Mucosa of descending colon (tissue), 3 donors: ENCODE measurements around the gene MYL7. TPM values are rescaled to one million over a fixed set of nuclear protein-coding genes. Genes with fewer than 3 reads are reported as not detected.

Experiments used
- ATAC-seq: fragments of 200-7000 bp; cut with Tn5 transposase; one replicate; pipeline ENCODE4 v1.9.1; 2020; ENCODE audit warnings: mild to moderate bottlenecking, moderate library complexity
- DNase-seq, 3 donors: peaks; one replicate each; pipeline ENCODE4 v3.0.0-alpha.2; 2020
- H3K36me3 ChIP-seq: fragments of 200-600 bp; one replicate; pipeline ENCODE4 v1.8.0; 2021; ENCODE audit warnings: low read depth, mild to moderate bottlenecking
- H3K4me1 ChIP-seq: fragments of 200-600 bp; one replicate; pipeline ENCODE4 v1.8.0; 2021; ENCODE audit warnings: low read depth, mild to moderate bottlenecking
- H3K4me3 ChIP-seq: fragments of 200-600 bp; one replicate; pipeline ENCODE4 v1.8.0; 2021; ENCODE audit warnings: mild to moderate bottlenecking
- H3K9me3 ChIP-seq: fragments of 200-600 bp; one replicate; pipeline ENCODE4 v1.8.0; 2021; ENCODE audit warnings: mild to moderate bottlenecking
- CTCF ChIP-seq: fragments of 200-600 bp; IDR thresholded peaks from one replicate; pipeline ENCODE4 v1.8.0; 2022; ENCODE audit warnings: antibody characterized with exemption, mild to moderate bottlenecking
- intact Hi-C, 2 donors: fragments of 100-400 bp; cut with DNase I in 1 of 2; cut with micrococcal nuclease in 1 of 2; formaldehyde crosslinking; loops; one replicate each; pipeline versions ENCODE4 v1.11.0 to v1.11.1; 2022; cut with DNase I, micrococcal nuclease
- total RNA-seq, 3 donors: library from RNA; stranded (reverse); fragmentation: NEBNext Ultra II Directional in 2 of 3; extraction: Animal tissue kit (Norgen Biotek cat#: 25700) in 2 of 3; gene quantifications; one replicate each; pipeline versions ENCODE4 v1.2.1 to v1.2.4, GENCODE V29; 2021 to 2023
- donor health status: DM: no; HTN: no; CAD: no; lungs with moderate emphysema.
- donor health status: DM: no; HTN: no; CAD: no.
- donor health status: DM: no; HTN: yes; CAD: no.

Gene MYL7
- total RNA-seq, 3 donors from 2014 or later = 2.0 TPM; not detected in 2

GRCh38 chr7:44120395-44120794 is 20.7 kb downstream of the MYL7 start:
- intact Hi-C loops = no loop called here
- H3K4me1 ChIP-seq = peaks cover 8% of the 10 kb centered on the region
- DNase-seq (no peak), ATAC-seq (no peak)
- no peak for TF ChIP-seq CTCF
- H3K4me3 ChIP-seq = no peak overlapping the region
- no peaks in the 10 kb centered on the region for H3K9me3 ChIP-seq
- no peaks in the 10 kb centered on the region for H3K36me3 ChIP-seq

- ATAC-seq (no peak), DNase-seq (no peak)
- H3K36me3 ChIP-seq = no peaks in the 10 kb centered on the region
- peaks cover 8% of the 10 kb centered on the region for H3K4me1 ChIP-seq
- no peaks in the 10 kb centered on the region for H3K9me3 ChIP-seq
- no peak for TF ChIP-seq CTCF
- H3K4me3 ChIP-seq = no peak overlapping the region
- intact Hi-C loops = no loop called here
These were observed 21.2 kb downstream of the MYL7 start for GRCh38 chr7:44119829-44120380.

DNA sequence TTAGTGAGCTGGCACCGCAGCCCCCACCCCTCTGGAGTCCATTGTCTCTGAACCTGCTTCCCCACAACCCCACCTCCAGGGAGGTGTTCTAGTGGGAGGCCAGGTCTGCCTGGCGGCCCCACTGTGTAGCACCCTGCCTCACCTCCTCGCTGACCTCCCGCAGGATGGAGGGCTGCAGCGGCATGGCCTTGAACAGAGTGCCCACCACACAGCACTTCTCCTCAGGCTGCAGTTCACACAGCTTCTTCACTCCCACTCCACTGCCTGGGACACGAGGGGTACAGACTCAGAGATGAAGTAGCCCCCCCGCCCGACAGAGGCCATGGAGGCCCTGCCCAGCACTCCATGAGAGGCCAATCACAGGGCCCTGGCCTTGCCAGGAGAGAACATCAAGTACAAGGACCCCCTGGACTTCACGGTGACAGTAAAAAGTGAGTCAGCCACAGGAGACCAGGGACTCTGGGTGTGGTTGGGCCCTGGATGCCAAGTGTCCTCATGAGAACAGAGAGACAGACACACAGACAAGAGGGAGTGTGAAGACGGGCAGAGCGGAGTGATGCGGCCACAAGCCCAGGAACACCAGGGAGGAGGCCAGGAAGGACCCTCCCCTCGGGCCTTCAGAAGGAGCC is 23.2 kb downstream of the MYL7 start:
- Histone ChIP-seq H3K9me3 (no peaks in the 10 kb centered on the region), H3K4me3 (no peak overlapping the region), H3K4me1 (peaks cover 8% of the 10 kb centered on the region), H3K36me3 (no peaks in the 10 kb centered on the region)
- ATAC-seq = no peak
- no peak for DNase-seq
- no peak for TF ChIP-seq CTCF
- intact Hi-C loops = no loop called here

DNA sequence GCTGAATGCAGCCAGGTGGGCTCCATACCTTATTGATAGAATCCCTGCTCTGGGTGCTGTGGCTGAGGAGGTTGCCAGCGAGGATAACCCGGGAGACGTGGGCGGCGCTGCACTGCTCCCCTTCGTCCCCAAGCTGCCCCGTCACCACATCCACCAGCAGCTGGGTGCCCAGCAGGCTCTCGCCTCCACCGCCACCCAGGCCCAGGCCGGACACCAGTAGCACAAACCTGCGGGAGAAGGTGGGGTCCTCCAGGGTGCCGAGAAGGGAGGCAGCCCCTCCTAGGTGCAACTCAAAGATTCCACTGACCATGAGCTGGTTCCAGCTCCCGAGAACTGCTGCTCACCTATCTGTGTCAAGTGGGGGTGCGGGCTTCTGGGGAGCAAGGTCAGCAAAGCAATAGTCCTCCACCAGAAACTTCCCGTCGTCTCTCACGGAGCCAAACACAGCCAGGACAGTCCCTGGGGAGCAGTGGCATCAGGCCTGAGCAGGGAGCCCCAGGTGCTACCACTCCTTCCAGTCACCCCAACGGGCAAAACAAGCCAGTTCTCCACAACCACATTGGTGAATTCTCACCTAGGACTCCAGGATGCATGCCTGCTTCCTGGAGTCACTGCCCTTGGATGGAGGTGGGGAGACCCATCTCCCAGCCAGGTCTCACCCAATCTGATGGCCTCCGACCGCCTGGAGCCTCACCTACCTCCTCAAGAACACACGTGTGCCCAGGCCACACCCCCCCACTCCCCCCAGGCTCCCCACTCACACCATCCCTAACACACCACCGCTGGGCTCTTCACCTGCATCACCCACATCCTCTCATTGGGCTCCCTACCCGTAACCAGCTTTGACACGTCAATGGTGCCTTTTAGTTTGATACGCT is 24.1 kb downstream of the MYL7 start:
- Histone ChIP-seq H3K4me1 (no peaks in the 10 kb centered on the region), H3K4me3 (no peak overlapping the region), H3K9me3 (no peaks in the 10 kb centered on the region), H3K36me3 (no peaks in the 10 kb centered on the region)
- ATAC-seq (no peak), DNase-seq (no peak)
- TF ChIP-seq CTCF = no peak
- intact Hi-C loops = no loop called here

DNA sequence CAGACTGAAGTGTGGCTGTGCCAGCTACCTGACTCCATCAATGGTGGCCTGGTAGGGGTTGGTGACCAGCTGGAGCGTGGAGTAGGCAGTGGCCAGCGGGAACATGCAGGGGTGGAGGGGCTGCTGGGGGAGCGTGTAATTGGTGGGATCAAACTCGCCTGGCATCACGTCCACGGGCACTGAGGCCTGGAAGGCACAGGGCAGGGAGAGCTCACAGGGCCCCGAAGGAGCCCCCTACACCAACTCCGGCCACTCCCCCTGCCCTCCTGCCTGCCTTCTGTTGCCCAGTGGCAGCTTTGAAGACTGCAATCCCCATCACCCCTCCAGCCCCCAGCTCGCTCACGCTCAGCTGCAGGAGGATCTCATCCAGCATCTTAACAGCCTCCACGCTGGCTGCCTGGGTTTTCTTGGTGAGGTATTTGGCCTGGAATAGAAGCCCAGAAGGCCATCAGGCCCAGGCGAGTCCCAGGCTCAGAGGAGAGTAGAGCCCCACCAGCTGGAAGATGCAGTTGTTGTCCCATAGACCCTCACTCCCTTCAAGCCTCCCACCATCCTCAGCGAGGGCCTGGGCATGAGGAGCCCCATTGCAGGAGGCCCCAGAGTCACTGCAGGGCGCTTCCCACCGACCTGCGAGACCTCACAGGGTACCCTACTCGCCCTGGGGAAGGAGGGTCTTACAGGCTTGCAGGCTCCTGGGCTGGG is 24.9 kb downstream of the MYL7 start:
- TF ChIP-seq CTCF = no peak
- ATAC-seq = no peak
- Histone ChIP-seq H3K9me3 (no peaks in the 10 kb centered on the region), H3K36me3 (no peaks in the 10 kb centered on the region), H3K4me3 (no peak overlapping the region), H3K4me1 (no peaks in the 10 kb centered on the region)
- intact Hi-C loops = no loop called here
- no peak for DNase-seq
